ENCODE measurements around the gene DNAH10.
"Not testable (repeated sequence)": the region's sequence is repeated elsewhere in the genome, so short reads cannot be mapped to it uniquely, and the experiment has no call there.

DNA sequence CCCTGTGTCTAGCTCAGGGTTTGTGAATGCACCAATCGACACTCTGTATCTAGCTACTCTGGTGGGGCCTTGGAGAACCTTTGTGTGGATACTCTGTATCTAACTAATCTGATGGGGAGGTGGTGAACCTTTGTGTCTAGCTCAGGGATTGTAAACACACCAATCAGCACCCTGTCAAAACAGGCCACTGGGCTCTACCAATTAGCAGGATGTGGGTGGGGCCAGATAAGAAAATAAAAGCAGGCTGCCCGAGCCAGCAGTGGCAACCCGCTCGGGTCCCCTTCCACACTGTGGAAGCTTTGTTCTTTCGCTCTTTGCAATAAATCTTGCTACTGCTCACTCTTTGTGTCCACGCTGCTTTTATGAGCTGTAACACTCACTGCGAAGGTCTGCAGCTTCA lies 185.4 kb downstream of the DNAH10 start:
- not testable (repeated sequence) for TF ChIP-seq YY1 (IDR thresholded peaks at IDR 0.05; ENCODE audit: insufficient read depth, insufficient read length); ZNF274 (IDR thresholded peaks at IDR 0.05; ENCODE audit: low read depth, low read length); SUZ12 (IDR thresholded peaks at IDR 0.05; ENCODE audit: extremely low read depth, insufficient read depth, insufficient read length)
